HT-29 (cell line): Measurements from ENCODE around the gene FAM210A. TPM values are rescaled to one million over a fixed set of nuclear protein-coding genes. Genes with fewer than 3 reads are reported as not detected.

Experiments used
- DNase-seq: peaks from one replicate; pipeline ENCODE4 v3.0.0-alpha.2; 2015; ENCODE audit warnings: low spot score
- small RNA-seq: library from RNA; depleted of rRNA; stranded (forward); fragments of <200 nt; gene quantifications from one replicate; pipeline ENCODE3, GENCODE V24; 2014
- total RNA-seq: library from RNA; depleted of rRNA; stranded (reverse); fragments of >200 nt; shearing (Covaris generic); gene quantifications from 2 replicates; pipeline ENCODE4 v1.2.3, GENCODE V29; 2014; rRNA removed

Gene FAM210A
- total RNA-seq, 1 experiment from 2014 or later: 32.0 TPM

GRCh38 chr18:13621886-13622619 lies 104.3 kb downstream of the FAM210A start:
- no peak for DNase-seq

DNA sequence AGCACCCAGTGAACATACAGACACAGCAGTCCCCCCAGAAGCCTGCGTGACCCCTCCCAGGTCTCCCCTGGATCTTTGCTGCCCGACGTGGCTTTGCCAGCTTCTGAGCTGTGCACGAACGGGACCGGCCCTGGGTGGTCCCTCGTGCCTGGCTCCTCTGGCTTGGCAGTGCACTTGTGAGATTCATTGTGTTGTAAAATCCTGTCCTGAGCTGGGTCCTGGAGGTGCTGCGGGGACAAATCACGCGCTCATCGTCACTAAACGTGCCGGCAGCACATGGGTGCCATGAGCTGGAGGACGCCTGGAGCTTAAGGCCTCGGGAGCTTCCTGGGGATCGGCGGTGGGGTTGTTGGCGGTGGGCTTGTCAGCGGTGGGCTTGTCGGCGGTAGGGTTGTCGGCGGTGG lies 104.9 kb downstream of the FAM210A start:
- DNase-seq: no peak

- DNase-seq: no peak
Observed at GRCh38 chr18:13620818-13621445, 105.4 kb downstream of the FAM210A start.

GRCh38 chr18:13620206-13620672 lies 106.1 kb downstream of the FAM210A start:
- no peak for DNase-seq

DNA sequence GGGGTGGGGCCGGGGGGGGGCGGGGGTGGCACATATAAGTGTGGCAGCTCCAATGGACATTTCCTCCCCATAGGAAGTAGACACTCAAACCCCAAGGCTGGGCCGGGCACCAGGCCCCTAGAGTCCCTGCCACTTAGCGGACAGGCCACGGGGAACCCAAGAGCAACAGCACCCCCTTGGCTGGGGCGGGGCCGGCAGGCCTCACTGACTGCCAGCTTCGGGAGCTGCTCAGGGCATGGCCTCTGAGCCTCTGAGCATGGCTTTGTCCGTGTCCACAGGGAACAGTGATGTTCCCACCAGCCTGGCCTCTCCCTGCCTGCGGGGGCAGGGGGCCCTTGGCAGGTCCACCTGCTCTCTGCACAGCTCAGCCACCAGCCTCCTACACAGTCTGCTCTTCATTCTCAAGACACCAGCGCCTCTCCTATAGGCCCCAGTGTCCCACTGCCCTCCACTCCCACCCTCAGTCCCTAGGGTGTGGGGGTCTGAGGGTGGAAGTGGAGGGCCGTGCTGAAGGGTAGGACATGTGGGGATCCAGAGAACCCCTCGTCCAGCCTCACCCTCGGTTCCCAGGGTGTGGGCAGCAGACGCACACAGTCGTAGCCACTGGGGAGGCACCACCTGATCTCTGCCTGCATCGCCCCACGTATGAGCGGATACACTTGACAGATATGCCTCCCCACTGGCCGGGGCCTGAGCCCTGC lies 106.7 kb downstream of the FAM210A start:
- no peak for DNase-seq

DNA sequence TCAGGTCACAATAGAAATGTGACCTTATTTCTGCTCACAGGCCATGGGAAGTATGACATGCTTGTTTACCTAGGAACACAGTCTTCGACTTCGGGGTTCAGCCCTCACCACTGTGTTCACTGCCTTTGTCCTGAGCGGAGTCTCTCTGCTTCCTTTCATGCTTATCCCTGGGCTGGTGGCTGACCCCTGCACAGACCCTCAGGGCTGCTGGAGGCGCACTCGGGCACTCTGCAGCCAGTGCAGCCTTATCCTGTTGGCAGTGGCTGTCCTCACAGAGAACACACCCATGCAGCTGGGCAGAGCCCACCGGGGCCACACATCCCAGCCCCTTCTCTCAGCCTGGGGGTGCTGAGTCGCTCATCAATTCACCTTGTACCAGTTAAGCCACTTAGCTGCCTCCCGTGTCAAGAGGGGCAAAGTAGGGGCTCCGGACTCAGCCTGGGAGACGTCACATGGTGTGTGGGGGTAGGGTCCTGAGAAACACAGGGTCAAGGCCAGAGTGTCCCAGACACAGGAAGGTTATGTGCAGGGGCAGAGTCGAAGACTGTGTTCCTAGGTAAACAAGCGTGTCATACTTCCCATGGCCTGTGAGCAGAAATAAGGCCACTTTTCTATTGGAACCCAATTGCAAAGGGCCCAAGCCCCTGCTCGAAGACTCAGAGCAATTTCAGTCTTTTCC lies 107.5 kb downstream of the FAM210A start:
- no peak for DNase-seq

GRCh38 chr18:13617826-13618515 lies 108.4 kb downstream of the FAM210A start:
- no peak for DNase-seq

GRCh38 chr18:13616525-13617035 lies 109.8 kb downstream of the FAM210A start:
- no peak for DNase-seq

GRCh38 chr18:13616041-13616440 lies 110.3 kb downstream of the FAM210A start:
- no peak for DNase-seq

- no peak for DNase-seq
Observed at GRCh38 chr18:13615432-13615861, 110.9 kb downstream of the FAM210A start.

DNA sequence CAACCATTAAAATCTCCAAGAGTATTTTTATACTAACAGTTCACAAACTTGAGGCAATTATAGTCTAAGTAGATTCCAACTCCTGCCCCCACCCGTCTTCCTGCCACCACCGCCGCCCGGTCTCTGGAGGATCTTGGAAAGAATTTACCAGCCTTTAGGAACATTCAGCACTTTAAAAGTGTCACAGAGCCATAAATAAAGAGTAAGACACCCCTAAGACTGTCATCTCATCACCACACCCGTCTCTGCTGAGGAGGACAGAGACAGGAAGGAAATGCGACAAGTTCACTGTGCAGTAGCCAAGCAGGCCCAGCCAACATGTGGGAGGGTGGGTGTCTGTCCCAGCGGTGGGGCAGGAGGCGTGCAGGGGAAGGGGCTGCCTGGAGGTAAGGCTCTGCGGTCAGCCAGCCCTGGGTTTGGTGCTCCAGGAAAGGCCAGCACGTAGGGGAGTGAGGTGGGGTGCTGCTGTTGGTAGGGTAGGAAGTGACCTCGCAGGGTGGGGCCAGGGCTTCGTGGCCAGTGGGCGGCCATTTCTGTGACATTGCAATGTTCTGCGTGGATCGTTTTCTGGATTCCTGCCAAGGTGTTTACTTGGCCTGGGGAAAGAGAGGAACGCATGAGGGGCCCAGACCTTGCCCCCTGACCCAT lies 111.6 kb downstream of the FAM210A start:
- DNase-seq: no peak

DNA sequence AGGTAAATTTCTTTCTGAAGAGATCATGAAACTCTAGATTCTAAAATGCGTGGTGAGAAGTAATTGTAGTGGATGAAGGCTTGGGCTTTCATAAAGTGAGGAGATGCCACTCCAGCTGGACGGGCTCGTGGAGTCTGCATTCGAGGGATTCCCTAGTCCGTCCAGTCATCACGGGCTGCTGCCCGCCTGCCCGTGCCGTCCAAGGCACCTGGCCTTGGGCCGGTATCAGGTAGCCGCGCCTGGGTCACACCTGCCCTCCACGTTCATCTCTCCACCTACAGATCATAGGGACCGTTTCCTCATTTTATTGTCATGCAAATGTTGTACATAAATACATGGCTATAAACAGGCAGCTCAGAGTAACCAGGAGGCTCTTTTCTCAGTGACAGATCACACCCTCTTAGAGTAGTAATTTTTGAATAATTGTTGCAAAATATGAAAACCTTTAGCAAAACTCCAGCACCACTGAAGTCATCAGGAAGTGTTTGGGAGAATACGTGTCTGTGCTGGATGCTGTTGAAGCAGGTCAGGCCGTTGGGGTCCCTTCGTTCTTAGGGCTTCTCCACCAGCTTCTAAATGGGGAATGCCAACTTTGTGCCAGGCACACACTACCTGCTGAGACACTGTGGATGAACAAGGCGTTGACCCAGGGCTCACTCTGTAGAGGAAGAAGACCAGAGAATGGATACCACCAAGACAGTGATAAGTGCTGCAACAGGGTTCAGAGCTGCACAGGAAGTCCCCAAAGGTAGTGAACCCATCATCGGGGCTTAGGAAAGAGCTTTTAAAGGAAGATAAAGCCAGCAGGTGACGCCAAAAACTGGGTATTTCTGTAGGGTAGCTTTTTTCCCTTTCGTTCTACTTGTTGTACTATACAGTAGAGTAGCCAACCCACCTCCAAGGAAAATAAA lies 112.5 kb downstream of the FAM210A start:
- DNase-seq: no peak

Small RNAs within 50 kb of the gene (small RNA-seq; reads per million reads assigned to genes)
- gene AP001525.1: not detected
- not detected for gene RN7SL362P

Other genes starting within 250 kb of the FAM210A start
- gene RNMT, start 115 bp upstream of the FAM210A start, total RNA-seq: 9.8 and 10.0 TPM in 2 replicates
- gene MC5R, start 97.6 kb upstream of the FAM210A start, total RNA-seq: 0.47 TPM in 1 of 2 replicates, not detected in the other
- not detected in 2 replicates for gene MC2R, start 189.0 kb upstream of the FAM210A start, total RNA-seq